ENCODE results near the gene NMUR2. TPM values are rescaled to one million over a fixed set of nuclear protein-coding genes. Genes with fewer than 3 reads are reported as not detected.

The NMUR2 gene
- total RNA-seq, 1 donor from 2014 or later: not detected

- TF ChIP-seq EZH2 (IDR thresholded peaks at IDR 0.05; ENCODE audit: insufficient read depth, low read length): no peak
- TF ChIP-seq, protein P1, sequence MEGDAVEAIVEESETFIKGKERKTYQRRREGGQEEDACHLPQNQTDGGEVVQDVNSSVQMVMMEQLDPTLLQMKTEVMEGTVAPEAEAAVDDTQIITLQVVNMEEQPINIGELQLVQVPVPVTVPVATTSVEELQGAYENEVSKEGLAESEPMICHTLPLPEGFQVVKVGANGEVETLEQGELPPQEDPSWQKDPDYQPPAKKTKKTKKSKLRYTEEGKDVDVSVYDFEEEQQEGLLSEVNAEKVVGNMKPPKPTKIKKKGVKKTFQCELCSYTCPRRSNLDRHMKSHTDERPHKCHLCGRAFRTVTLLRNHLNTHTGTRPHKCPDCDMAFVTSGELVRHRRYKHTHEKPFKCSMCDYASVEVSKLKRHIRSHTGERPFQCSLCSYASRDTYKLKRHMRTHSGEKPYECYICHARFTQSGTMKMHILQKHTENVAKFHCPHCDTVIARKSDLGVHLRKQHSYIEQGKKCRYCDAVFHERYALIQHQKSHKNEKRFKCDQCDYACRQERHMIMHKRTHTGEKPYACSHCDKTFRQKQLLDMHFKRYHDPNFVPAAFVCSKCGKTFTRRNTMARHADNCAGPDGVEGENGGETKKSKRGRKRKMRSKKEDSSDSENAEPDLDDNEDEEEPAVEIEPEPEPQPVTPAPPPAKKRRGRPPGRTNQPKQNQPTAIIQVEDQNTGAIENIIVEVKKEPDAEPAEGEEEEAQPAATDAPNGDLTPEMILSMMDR (IDR thresholded peaks at IDR 0.05; ENCODE audit: insufficient read depth, low read depth, low read length): no peak
- FAIRE-seq: no peak
- DNase-seq (ENCODE audit: low read depth): no peak
- Mint-ChIP-seq H3K27ac (ENCODE audit: unreplicated experiment) (no peak overlapping the region), H3K36me3 (ENCODE audit: low read depth, unreplicated experiment) (no peaks in the 10 kb centered on the region), H3K4me3 (ENCODE audit: unreplicated experiment) (no peak overlapping the region), H3K9me3 (ENCODE audit: unreplicated experiment) (peaks cover 2% of the 10 kb centered on the region), H3K27me3 (ENCODE audit: low read depth, unreplicated experiment) (peaks cover 4% of the 10 kb centered on the region), H3K4me1 (ENCODE audit: low read depth, unreplicated experiment) (peaks cover 1% of the 10 kb centered on the region)
- H3K4me2 ChIP-seq (ENCODE audit: low read length): no peak overlapping the region
- H3K36me3 ChIP-seq (ENCODE audit: insufficient read depth, low read length): no peaks in the 10 kb centered on the region
- H3K27ac ChIP-seq (ENCODE audit: low read depth, low read length): no peak overlapping the region
- no peak overlapping the region for H3K4me3 ChIP-seq (ENCODE audit: insufficient read depth, low read depth, low read length)
- H3K9me3 ChIP-seq (ENCODE audit: insufficient read depth, low read depth, low read length): no peaks in the 10 kb centered on the region
- H3K9ac ChIP-seq (ENCODE audit: low read length): no peak overlapping the region
- H3K4me1 ChIP-seq (ENCODE audit: insufficient read depth, low read length): no peaks in the 10 kb centered on the region
- H3K27me3 ChIP-seq (ENCODE audit: insufficient read depth, low read length): no peaks in the 10 kb centered on the region
- no peak overlapping the region for H2AFZ ChIP-seq (ENCODE audit: low read depth, low read length)
- H3K79me2 ChIP-seq (ENCODE audit: insufficient read depth, low read length): no peaks in the 10 kb centered on the region
- no peaks in the 10 kb centered on the region for H4K20me1 ChIP-seq (ENCODE audit: insufficient read depth, low read length)
Measured at GRCh38 chr5:152406082-152406481, 1.0 kb upstream of the NMUR2 start.

GRCh38 chr5:152404494-152404893 lies 585 bp downstream of the NMUR2 start:
- no peak overlapping the region for H3K4me3 Mint-ChIP-seq (ENCODE audit: unreplicated experiment)
- peaks cover 2% of the 10 kb centered on the region for H3K9me3 Mint-ChIP-seq (ENCODE audit: unreplicated experiment)
- no peak for DNase-seq (ENCODE audit: low read depth)

GRCh38 chr5:152403046-152403445 lies 2.0 kb downstream of the NMUR2 start:
- Histone ChIP-seq H2AFZ (ENCODE audit: low read depth, low read length) (no peak overlapping the region), H3K9me3 (ENCODE audit: insufficient read depth, low read depth, low read length) (no peaks in the 10 kb centered on the region), H3K27me3 (ENCODE audit: insufficient read depth, low read length) (no peaks in the 10 kb centered on the region), H3K79me2 (ENCODE audit: insufficient read depth, low read length) (no peaks in the 10 kb centered on the region), H3K27ac (ENCODE audit: low read depth, low read length) (no peak overlapping the region), H3K4me2 (ENCODE audit: low read length) (no peak overlapping the region), H3K4me3 (ENCODE audit: insufficient read depth, low read depth, low read length) (no peak overlapping the region), H3K4me1 (ENCODE audit: insufficient read depth, low read length) (no peaks in the 10 kb centered on the region), H4K20me1 (ENCODE audit: insufficient read depth, low read length) (no peaks in the 10 kb centered on the region), H3K36me3 (ENCODE audit: insufficient read depth, low read length) (no peaks in the 10 kb centered on the region), H3K9ac (ENCODE audit: low read length) (no peak overlapping the region)
- DNase-seq (ENCODE audit: low read depth) (no peak), FAIRE-seq (no peak)
- H3K9me3 Mint-ChIP-seq (ENCODE audit: unreplicated experiment): no peaks in the 10 kb centered on the region
- peaks cover 4% of the 10 kb centered on the region for H3K27me3 Mint-ChIP-seq (ENCODE audit: low read depth, unreplicated experiment)
- H3K27ac Mint-ChIP-seq (ENCODE audit: unreplicated experiment): no peak overlapping the region
- H3K4me3 Mint-ChIP-seq (ENCODE audit: unreplicated experiment): no peak overlapping the region
- H3K4me1 Mint-ChIP-seq (ENCODE audit: low read depth, unreplicated experiment): peaks cover 1% of the 10 kb centered on the region
- TF ChIP-seq EZH2 (IDR thresholded peaks at IDR 0.05; ENCODE audit: insufficient read depth, low read length): no peak
- TF ChIP-seq, protein P1 (IDR thresholded peaks at IDR 0.05; ENCODE audit: insufficient read depth, low read depth, low read length): no peak
- H3K36me3 Mint-ChIP-seq (ENCODE audit: low read depth, unreplicated experiment): no peaks in the 10 kb centered on the region

More at GRCh38 chr5:152404494-152404893, 585 bp downstream of the NMUR2 start:
- Histone ChIP-seq H3K27ac (ENCODE audit: low read depth, low read length) (no peak overlapping the region), H3K36me3 (ENCODE audit: insufficient read depth, low read length) (no peaks in the 10 kb centered on the region), H3K4me3 (ENCODE audit: insufficient read depth, low read depth, low read length) (no peak overlapping the region), H2AFZ (ENCODE audit: low read depth, low read length) (no peak overlapping the region), H3K4me1 (ENCODE audit: insufficient read depth, low read length) (no peaks in the 10 kb centered on the region), H3K4me2 (ENCODE audit: low read length) (no peak overlapping the region), H3K9ac (ENCODE audit: low read length) (no peak overlapping the region), H4K20me1 (ENCODE audit: insufficient read depth, low read length) (no peaks in the 10 kb centered on the region), H3K9me3 (ENCODE audit: insufficient read depth, low read depth, low read length) (no peaks in the 10 kb centered on the region), H3K27me3 (ENCODE audit: insufficient read depth, low read length) (no peaks in the 10 kb centered on the region), H3K79me2 (ENCODE audit: insufficient read depth, low read length) (no peaks in the 10 kb centered on the region)
- no peaks in the 10 kb centered on the region for H3K36me3 Mint-ChIP-seq (ENCODE audit: low read depth, unreplicated experiment)
- no peak overlapping the region for H3K27ac Mint-ChIP-seq (ENCODE audit: unreplicated experiment)
- H3K27me3 Mint-ChIP-seq (ENCODE audit: low read depth, unreplicated experiment): peaks cover 4% of the 10 kb centered on the region
- H3K4me1 Mint-ChIP-seq (ENCODE audit: low read depth, unreplicated experiment): peaks cover 1% of the 10 kb centered on the region
- TF ChIP-seq, protein P1 (IDR thresholded peaks at IDR 0.05; ENCODE audit: insufficient read depth, low read depth, low read length): no peak
- TF ChIP-seq EZH2 (IDR thresholded peaks at IDR 0.05; ENCODE audit: insufficient read depth, low read length): no peak
- FAIRE-seq: no peak
